GM12891 (cell line): ENCODE results near the gene ACP5.

ENCODE experiments used
- POLR2A ChIP-seq: IDR thresholded peaks from 2 replicates; pipeline ENCODE4 v1.6.1; 2011; ENCODE audit warnings: low read depth, low read length, control low read depth
- POLR2AphosphoS5 ChIP-seq: IDR thresholded peaks from 2 replicates; pipeline ENCODE4 v1.6.1; 2011; ENCODE audit warnings: low read depth, low read length, control low read depth
- SPI1 ChIP-seq: IDR thresholded peaks from 2 replicates; pipeline ENCODE4 v1.6.1; 2011; ENCODE audit warnings: low read depth, low read length, control low read depth
- TAF1 ChIP-seq: IDR thresholded peaks from 2 replicates; pipeline ENCODE4 v1.6.1; 2011; ENCODE audit warnings: low read depth, low read length, control low read depth

- TF ChIP-seq POLR2A: no peak
- TF ChIP-seq TAF1: no peak
- TF ChIP-seq POLR2AphosphoS5: no peak
- TF ChIP-seq SPI1: no peak
Observed at GRCh38 chr19:11626252-11626651, 48.8 kb upstream of the ACP5 start.
